Lower leg skin (tissue), 3 donors: ENCODE data around the gene RIT1.

ENCODE experiments used
- POLR2A ChIP-seq, 2 donors: fragments of 450-650 bp; IDR thresholded peaks; one replicate each; pipeline ENCODE4 v1.6.1; 2016 to 2017; ENCODE audit warnings: antibody characterized with exemption in 2 of 2, mild to moderate bottlenecking in 1 of 2, moderate library complexity in 1 of 2
- TF ChIP-seq, protein P1 (sequence below), 3 donors: fragments of 450-650 bp; IDR thresholded peaks; one replicate each; pipeline ENCODE4 v1.5.1; 2016; ENCODE audit warnings: antibody characterized with exemption in 3 of 3, mild to moderate bottlenecking in 3 of 3, moderate library complexity in 2 of 3

DNA sequence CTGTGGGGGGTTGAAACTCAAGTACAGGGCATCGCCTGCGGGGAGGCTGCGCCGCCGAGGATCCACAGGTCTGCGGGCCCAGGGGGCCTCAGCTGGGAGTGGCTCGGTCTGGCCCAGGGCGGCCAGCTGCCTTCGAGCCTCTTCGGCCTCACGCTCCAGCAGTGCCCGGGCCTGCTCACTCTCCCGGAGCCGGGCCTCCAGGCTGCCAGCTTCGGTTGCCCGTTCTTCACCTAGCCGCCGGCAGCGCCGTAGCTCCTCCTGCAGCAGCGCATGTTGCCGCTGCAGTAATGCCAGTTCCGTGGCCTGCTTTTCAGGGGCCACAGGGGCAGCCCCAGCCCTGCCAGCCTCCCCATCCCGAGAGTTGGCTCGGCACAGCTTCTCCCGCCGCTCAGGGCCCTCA lies 39.7 kb upstream of the RIT1 start:
- no peak for TF ChIP-seq POLR2A (IDR thresholded peaks at IDR 0.05)
- TF ChIP-seq, protein P1, sequence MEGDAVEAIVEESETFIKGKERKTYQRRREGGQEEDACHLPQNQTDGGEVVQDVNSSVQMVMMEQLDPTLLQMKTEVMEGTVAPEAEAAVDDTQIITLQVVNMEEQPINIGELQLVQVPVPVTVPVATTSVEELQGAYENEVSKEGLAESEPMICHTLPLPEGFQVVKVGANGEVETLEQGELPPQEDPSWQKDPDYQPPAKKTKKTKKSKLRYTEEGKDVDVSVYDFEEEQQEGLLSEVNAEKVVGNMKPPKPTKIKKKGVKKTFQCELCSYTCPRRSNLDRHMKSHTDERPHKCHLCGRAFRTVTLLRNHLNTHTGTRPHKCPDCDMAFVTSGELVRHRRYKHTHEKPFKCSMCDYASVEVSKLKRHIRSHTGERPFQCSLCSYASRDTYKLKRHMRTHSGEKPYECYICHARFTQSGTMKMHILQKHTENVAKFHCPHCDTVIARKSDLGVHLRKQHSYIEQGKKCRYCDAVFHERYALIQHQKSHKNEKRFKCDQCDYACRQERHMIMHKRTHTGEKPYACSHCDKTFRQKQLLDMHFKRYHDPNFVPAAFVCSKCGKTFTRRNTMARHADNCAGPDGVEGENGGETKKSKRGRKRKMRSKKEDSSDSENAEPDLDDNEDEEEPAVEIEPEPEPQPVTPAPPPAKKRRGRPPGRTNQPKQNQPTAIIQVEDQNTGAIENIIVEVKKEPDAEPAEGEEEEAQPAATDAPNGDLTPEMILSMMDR (IDR thresholded peaks at IDR 0.05): no peak
